HG03175 (cell line): ENCODE measurements around the gene RTP3.
"Not testable (repeated sequence)": the region's sequence is repeated elsewhere in the genome, so short reads cannot be mapped to it uniquely, and the experiment has no call there.

ENCODE experiments used
- ATAC-seq: cut with Tn5 transposase; IDR thresholded peaks from one replicate; pipeline ENCODE4 v1.9.1; 2021; ENCODE audit warnings: mild to moderate bottlenecking, moderate library complexity; ENCODE audit not compliant: unreplicated experiment

The RTP3 gene

DNA sequence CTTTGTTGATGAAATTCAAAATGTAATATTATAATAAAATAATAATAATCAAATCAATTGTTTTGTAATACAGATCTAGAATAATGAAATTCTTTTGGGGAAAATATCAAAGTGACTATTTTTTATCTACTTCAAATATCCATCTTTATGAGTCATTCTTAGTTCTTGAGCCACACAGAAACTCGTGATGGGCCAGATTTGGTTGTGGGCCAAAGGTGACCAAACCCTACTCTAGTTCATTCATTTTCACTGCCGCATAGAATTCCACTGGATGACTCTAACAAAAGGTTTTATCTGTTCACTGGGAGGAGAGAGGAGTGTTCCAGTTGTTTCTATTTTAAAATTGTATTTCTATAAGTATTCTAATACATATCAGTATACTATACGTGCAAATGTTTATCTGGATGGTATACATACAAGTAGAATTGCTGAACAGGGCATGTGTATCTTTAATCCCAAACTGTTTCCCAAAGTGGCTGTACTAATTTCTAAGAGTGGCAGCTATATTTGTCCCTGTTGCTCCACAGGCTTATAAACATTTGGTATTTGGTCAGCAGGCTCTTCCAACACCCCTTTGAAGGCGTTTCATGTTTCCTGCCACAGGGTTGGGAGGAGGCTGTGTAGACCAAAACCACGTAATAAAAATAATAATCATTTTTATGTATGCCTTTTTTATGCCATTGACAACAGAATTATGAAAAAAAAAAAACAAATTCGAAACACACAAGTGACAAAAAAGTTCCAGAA lies 7.3 kb upstream of the RTP3 start:
- ATAC-seq = no peak

GRCh38 chr3:46491089-46492070 lies 6.4 kb upstream of the RTP3 start:
- no peak for ATAC-seq

- ATAC-seq = no peak
Measured at GRCh38 chr3:46492890-46493547, 4.8 kb upstream of the RTP3 start.

GRCh38 chr3:46494491-46494890 lies 3.3 kb upstream of the RTP3 start:
- ATAC-seq = not testable (repeated sequence)

- ATAC-seq = no peak
Measured at GRCh38 chr3:46495901-46496456, 1.8 kb upstream of the RTP3 start.

DNA sequence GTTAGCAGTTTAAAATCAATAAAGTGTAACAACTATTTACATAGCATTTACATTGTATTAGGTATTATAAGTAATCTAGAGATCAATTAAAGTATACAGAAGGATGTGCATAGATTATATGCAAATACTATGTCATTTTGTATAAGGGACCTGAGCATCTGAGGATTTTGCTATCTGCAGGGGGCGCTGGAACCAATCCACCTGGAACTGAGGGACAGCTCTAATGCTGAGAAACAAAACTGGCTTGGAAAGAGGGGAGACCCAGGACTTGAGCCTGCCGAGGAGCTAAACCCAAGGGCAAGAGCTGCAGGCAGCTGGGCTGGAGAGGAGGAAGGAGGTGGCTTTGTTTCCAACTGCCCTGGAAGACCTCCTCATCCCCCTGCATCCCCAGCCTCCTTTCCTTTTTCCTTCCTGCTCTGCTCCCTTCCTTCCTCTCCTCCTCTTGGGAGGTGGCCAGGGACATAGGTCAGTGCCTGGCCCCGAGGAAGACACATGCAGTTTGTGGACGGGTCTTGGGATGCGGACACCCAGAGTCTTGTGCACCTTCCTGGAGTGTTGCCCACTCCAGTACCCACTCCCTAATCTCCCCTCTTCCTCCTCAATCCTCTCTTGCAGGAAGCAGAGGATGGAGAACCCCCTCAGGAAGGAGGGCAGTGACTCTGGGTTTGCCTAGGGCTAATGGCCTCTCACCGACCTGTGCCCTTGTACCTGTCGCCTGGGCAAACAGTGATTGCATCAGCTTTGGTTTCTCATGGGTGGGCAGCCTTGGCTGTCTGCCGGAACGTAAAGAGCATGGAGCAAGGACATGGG lies 825 bp upstream of the RTP3 start:
- ATAC-seq = no peak

DNA sequence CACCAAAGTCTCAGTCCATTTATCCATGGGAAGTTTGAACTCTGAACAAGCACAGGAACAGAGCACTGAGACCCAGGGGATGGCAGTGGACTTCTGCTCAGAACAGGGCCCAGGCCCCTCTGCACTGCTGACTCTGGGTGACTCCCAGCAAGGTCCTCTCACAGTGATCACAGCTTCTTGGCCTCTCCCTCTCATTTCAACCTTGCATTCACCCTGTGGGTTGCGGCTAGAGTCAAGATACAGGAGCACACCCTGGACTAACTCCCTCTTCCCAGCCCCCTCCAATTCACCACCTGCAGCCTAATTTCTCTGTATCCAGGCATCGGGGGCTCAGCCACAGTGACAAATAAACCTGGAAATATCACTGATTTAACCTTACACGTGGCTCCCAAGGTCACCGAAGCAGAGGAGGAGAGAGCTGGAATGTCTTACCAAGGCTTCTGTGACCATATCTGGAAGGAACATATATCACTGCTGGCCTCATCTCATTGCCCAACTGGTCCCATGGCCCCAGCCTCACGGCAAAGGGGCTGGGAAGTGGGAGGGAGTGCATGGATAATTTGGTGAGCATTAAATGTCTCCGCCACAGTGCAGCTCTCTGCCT lies 1.2 kb downstream of the RTP3 start:
- ATAC-seq = no peak

DNA sequence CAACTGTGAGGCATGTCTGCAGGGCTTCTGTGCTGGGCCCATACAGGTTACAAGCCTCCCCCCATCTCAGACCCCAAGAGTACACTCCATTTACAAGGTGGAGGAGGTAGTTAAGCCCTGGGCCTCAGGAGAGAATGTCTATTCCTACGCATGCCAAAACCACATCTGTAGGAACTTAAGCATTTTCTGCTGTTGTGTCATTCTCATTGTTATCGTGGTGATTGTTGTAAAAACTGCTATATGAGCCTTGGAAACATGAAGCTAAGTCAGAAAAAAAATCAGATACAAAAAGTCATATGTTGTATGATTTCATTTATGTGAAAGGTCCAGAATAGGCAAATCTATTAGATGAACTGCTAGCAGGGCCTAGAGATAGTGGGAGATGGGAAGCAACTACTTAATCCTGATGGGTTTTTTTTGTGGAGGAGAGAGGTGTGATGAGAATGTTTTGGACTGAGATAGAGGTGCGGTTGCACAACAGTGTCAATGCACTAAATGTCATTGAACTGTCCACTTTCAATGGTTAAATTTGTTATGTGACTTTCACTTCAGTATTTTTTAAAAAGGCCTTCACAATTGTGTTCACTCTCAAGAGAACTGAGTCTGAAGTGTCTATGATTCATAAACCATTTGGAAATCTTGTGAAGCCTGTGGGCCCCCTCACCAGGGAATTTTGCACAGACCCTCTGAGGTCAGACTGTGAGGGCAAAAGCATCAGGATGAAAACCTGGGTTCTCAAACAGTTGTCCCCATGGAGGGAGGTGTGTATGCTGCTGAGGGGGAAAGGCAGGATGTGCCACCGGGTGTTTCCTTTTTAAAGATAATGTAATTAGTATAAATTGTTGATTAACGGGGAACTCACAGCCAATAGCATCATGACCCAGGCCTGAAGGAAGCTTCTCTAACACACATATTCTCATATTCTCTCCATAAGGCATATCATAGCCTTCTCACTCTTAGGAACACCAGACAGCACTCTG lies 3.2 kb downstream of the RTP3 start:
- ATAC-seq = no peak

DNA sequence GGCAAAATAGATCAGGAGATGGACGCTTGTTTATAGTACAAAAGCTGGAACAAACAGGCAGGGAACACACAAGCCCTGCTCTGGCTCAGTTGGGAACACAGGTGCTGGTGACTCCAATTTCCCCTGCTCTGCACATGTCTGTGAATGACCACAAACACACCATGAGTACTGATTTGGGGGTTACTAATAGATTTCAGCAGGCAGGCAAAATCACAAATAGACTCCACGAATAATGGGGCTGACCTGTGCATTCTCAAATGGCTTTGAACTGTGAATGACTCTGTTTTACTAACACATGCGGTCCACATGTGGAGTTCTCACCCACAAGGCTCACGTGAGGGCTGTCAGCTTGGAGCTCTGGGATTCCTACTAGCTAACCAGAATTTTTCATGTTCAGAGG lies 3.9 kb downstream of the RTP3 start:
- no peak for ATAC-seq

GRCh38 chr3:46503200-46503874 lies 5.6 kb downstream of the RTP3 start:
- ATAC-seq = no peak

DNA sequence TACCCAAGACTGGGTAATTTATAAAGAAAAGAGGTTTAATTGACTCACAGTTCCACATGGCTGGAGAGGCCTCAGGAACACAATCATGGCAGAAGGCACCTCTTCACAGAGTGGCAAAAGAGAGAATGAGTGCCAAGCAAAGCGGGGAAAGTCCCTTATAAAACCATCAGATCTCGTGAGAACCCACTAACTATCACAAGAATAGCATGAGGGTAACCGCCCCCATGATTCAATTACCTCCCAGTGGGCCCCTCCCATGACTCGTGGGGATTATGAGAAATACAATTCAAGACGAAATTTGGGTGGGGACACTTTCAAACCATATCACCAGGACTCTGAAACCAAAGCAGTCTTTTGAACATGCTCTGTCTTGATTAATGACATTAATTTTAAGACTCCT lies 7.0 kb downstream of the RTP3 start:
- no peak for ATAC-seq

- no peak for ATAC-seq
Measured at GRCh38 chr3:46505953-46506352, 8.2 kb downstream of the RTP3 start.

- ATAC-seq = no peak
Measured at GRCh38 chr3:46506526-46506925, 8.8 kb downstream of the RTP3 start.

DNA sequence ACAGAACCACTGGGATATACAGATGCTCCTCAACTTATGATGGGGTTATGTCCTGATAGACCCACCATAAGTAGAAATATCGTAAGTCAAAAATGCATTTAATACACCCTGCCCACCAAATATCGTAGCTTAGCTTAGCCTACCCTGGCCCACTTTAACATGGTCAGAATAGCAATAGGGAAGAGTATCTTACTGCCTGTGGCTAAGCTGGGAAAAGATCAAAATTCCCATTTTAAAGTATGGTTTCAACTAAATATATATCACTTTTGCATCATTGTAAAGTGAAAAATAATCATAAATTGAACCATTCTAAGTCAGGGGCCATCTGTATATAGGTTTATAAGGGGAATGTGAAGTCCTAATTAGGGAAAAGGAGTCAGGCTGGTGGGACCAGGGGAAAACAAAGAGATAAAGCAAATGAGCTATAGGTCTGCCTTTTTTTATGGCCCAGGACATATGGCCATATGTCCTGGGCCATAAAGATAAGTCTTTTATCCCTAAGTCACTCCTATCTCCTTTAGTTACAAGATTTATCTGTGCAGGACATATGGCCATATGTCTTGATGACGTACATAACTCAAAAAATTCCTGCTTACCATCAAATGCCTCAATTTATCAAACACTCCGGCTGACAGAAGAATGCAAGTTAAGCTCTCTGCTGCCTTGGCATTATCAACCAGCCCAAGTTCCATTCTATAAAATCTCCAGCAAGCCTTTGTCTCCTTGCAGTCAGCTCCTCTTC lies 11.2 kb downstream of the RTP3 start:
- ATAC-seq = no peak

DNA sequence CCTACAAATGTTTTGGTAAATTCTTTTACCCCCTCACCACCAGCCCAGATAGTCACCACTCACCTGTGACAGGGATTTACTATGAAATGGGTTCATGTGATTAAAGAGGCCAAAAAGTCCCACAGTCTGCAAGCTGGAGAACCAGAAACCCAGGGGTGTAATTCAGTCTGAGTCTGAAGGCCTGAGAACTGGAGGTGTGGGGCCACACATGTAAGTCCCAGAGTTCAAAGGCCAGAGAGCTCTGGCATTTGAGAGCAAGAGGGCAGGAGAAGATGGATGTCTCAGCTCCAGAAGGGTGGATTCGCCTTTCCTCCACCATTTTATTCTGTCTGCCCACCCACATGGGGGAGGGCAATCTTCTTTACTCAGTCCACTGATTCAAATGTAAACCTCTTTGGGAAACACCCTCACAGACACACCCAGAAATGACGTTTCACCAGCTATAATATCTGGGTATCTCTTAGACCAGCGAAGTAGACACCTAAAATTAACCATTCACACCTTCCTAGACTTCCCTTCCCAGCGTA lies 11.9 kb downstream of the RTP3 start:
- no peak for ATAC-seq

DNA sequence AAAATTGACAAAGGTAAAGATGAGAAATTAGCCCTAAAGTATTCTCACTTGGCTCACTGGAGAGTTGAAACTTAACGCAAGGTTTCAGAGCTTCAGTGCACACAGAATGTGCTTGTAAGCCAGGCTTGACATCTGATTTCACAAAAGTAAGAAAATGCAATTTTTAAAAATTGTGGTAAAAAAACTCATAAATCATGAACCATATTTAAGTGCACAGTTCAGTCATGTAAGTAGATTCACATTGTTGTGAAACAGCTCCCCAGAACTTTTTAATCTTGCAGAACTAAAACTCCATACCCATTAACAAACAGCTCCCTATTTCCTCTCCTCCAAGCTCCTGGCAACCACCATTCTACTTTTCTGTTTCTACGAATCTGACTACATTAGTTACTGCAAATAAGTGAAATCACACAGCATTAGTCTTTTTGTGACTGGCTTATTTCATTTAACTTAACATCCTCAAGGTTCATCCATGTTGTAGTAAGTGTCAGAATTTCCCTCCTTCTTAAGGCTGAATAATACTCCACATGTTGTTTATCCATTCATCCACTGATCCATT lies 14.5 kb downstream of the RTP3 start:
- no peak for ATAC-seq

DNA sequence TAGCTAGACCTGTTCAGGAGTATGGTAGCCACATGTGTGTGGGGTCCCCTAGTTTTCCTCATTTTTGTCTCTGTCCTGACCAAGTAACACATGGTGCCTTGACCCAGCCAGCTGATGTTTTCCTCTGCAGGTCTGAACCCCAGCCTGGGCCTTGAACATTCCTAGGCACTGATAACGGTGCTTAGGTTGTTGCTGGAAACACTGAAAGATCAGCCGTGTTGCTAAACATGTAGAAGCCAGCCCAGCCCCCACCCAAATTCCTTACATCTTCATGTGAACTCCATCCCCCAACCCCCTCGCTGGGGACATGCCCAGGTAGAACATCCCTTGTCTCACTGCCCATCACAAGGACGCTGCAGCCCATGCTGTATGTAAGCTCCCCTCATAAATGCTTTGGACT lies 18.7 kb downstream of the RTP3 start:
- ATAC-seq = no peak
